A673 (cell line): Measurements from ENCODE around the gene RELT. TPM values are rescaled to one million over a fixed set of nuclear protein-coding genes. Genes with fewer than 3 reads are reported as not detected.

Experiments used
- BruUV-seq: library from RNA; stranded (reverse); fragments of 400-500 nt; replicated peaks from 2 replicates; lab custom pipeline; 2021; lab: Mats Ljungman, UMichigan
- CTCF ChIA-PET: fragments of 300-600 bp; sonication (Branson Sonifier 250); formaldehyde crosslinking; loops from one replicate; lab custom pipeline; 2022; ENCODE audit warnings: antibody characterized with exemption; lab: Charles Lee
- POLR2A ChIA-PET: fragments of 300-600 bp; sonication (Branson Sonifier 250); formaldehyde crosslinking; loops from one replicate; lab custom pipeline; 2022; ENCODE audit warnings: antibody characterized with exemption; ENCODE audit not compliant: low non-redundant PET; lab: Charles Lee
- DNase-seq: peaks from one replicate; pipeline ENCODE4 v3.0.0-alpha.2; 2015; ENCODE audit warnings: low spot score
- H3K27ac ChIP-seq: fragments of 200-600 bp; sonication (generic); 2 replicates; pipeline ENCODE4 v1.5.1; 2016; ENCODE audit warnings: mixed run types, low read depth, mild to moderate bottlenecking, mixed read lengths, antibody characterized with exemption, low read length; ENCODE audit not compliant: poor library complexity, severe bottlenecking
- H3K27me3 ChIP-seq: fragments of 200-600 bp; sonication (generic); replicated peaks from 2 replicates; pipeline ENCODE4 v1.6.1; 2017; ENCODE audit warnings: mixed run types, low read depth, mild to moderate bottlenecking, mixed read lengths, antibody characterized with exemption, low read length; ENCODE audit not compliant: insufficient read depth, poor library complexity
- H3K36me3 ChIP-seq: fragments of 200-600 bp; sonication (generic); 2 replicates; pipeline ENCODE4 v1.6.1; 2016; ENCODE audit warnings: mixed run types, mild to moderate bottlenecking, mixed read lengths, antibody characterized with exemption, low read length; ENCODE audit not compliant: insufficient read depth, poor library complexity, severe bottlenecking
- H3K4me1 ChIP-seq: fragments of 200-600 bp; sonication (generic); 2 replicates; pipeline ENCODE4 v1.6.1; 2017; ENCODE audit warnings: mixed run types, mild to moderate bottlenecking, mixed read lengths, antibody characterized with exemption, low read length; ENCODE audit not compliant: insufficient read depth, poor library complexity, severe bottlenecking
- H3K4me3 ChIP-seq: fragments of 200-600 bp; sonication (generic); 2 replicates; pipeline ENCODE4 v1.5.1; 2016; ENCODE audit warnings: low read depth, mixed run types, mild to moderate bottlenecking, mixed read lengths, low read length; ENCODE audit not compliant: poor library complexity, severe bottlenecking
- H3K9me3 ChIP-seq: fragments of 200-600 bp; sonication (generic); 2 replicates; pipeline ENCODE4 v1.6.1; 2016; ENCODE audit warnings: mixed run types, low read depth, mild to moderate bottlenecking, mixed read lengths, antibody characterized with exemption, low read length; ENCODE audit not compliant: poor library complexity, severe bottlenecking
- EZH2 ChIP-seq: fragments of 200-600 bp; sonication (generic); IDR thresholded peaks from 2 replicates; pipeline ENCODE4 v1.6.1; 2017; ENCODE audit warnings: borderline replicate concordance, low read depth, mild to moderate bottlenecking, mixed read lengths, antibody characterized with exemption, low read length; ENCODE audit not compliant: poor library complexity, severe bottlenecking
- intact Hi-C: fragments of 100-400 bp; cut with micrococcal nuclease; formaldehyde crosslinking; loops from one replicate; pipeline ENCODE4 v1.10.0; 2022; ENCODE audit not compliant: unreplicated experiment
- total RNA-seq: library from RNA; stranded (reverse); gene quantifications from 2 replicates; pipeline ENCODE4 v1.2.3, GENCODE V29; 2021
- TF ChIP-seq, protein P1 (sequence below): fragments of 300-800, 200-600 bp; sonication (generic); conservative IDR thresholded peaks from 2 replicates; pipeline ENCODE4 v1.5.1; 2017; ENCODE audit warnings: low read depth, mild to moderate bottlenecking, antibody characterized with exemption, low read length, moderate library complexity, mixed read lengths

RELT gene
- total RNA-seq, 1 experiment from 2014 or later = 20.9 TPM

GRCh38 chr11:73359930-73360742 lies 16.1 kb upstream of the RELT start:
- no peaks in the 10 kb centered on the region for H3K4me1 ChIP-seq
- H3K9me3 ChIP-seq = no peaks in the 10 kb centered on the region
- peaks cover 14% of the 10 kb centered on the region for H3K36me3 ChIP-seq
- intact Hi-C loops = no loop called here
- no TSS peak for BruUV-seq
- H3K27me3 ChIP-seq = no peaks in the 10 kb centered on the region
- H3K4me3 ChIP-seq = no peak overlapping the region
- H3K27ac ChIP-seq = no peak overlapping the region
- peak; percentile 73 for DNase-seq
- TF ChIP-seq, protein P1, sequence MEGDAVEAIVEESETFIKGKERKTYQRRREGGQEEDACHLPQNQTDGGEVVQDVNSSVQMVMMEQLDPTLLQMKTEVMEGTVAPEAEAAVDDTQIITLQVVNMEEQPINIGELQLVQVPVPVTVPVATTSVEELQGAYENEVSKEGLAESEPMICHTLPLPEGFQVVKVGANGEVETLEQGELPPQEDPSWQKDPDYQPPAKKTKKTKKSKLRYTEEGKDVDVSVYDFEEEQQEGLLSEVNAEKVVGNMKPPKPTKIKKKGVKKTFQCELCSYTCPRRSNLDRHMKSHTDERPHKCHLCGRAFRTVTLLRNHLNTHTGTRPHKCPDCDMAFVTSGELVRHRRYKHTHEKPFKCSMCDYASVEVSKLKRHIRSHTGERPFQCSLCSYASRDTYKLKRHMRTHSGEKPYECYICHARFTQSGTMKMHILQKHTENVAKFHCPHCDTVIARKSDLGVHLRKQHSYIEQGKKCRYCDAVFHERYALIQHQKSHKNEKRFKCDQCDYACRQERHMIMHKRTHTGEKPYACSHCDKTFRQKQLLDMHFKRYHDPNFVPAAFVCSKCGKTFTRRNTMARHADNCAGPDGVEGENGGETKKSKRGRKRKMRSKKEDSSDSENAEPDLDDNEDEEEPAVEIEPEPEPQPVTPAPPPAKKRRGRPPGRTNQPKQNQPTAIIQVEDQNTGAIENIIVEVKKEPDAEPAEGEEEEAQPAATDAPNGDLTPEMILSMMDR = peak; percentile 67
- TF ChIP-seq EZH2 = no peak
- ChIA-PET CTCF (interaction anchor here (0.6 to 1.3 kb wide), 8 partner anchors 9 to 238 kb away, joined by 3 to 21 read pairs (median 5); partner anchors contain the start of gene FAM168A), POLR2A (interaction anchor here (0.6 kb wide), 1 partner anchor 185 kb away, joined by 8 read pairs; no protein-coding TSS in a partner anchor)

DNA sequence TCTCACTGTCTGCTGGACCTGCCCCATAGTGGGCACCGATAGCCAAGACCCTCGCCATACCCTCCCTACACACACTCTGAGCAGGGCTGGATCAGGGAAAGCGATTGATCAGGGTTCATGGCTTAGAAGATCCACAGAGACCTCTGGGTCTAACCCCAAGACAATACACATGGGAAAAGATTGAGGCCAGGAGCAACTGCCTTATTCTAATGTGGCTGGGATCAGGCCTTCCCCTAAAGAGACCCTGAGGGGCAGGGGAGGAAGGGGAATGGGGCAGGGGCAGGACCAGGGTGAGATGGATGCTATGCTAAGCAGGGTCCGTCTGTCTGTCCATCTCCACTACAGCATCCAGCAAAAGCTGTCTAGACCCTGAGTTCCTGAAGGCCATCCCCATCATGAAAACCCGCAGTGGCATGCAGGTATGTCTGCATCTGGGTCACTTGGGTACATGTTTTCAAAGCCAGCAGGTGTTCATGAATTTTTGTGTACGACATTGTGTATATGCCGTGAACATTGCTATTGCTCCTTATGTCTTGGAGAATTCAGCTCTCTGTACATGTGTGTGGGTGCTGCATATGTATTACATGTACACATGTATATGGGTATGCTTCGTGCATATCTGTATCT lies 15.3 kb upstream of the RELT start:
- POLR2A ChIA-PET = no interaction called here
- peaks cover 16% of the 10 kb centered on the region for H3K36me3 ChIP-seq
- no peak for TF ChIP-seq EZH2
- TF ChIP-seq, protein P1 = no peak
- no peak for DNase-seq
- intact Hi-C loops = no loop called here
- no peak overlapping the region for H3K27ac ChIP-seq
- CTCF ChIA-PET = interaction anchor here (0.6 to 1.3 kb wide), 7 partner anchors 8 to 238 kb away, joined by 3 to 21 read pairs (median 3); partner anchors contain the start of gene FAM168A
- H3K27me3 ChIP-seq = no peaks in the 10 kb centered on the region
- BruUV-seq = no TSS peak
- no peak overlapping the region for H3K4me3 ChIP-seq
- H3K9me3 ChIP-seq = no peaks in the 10 kb centered on the region
- H3K4me1 ChIP-seq = no peaks in the 10 kb centered on the region

DNA sequence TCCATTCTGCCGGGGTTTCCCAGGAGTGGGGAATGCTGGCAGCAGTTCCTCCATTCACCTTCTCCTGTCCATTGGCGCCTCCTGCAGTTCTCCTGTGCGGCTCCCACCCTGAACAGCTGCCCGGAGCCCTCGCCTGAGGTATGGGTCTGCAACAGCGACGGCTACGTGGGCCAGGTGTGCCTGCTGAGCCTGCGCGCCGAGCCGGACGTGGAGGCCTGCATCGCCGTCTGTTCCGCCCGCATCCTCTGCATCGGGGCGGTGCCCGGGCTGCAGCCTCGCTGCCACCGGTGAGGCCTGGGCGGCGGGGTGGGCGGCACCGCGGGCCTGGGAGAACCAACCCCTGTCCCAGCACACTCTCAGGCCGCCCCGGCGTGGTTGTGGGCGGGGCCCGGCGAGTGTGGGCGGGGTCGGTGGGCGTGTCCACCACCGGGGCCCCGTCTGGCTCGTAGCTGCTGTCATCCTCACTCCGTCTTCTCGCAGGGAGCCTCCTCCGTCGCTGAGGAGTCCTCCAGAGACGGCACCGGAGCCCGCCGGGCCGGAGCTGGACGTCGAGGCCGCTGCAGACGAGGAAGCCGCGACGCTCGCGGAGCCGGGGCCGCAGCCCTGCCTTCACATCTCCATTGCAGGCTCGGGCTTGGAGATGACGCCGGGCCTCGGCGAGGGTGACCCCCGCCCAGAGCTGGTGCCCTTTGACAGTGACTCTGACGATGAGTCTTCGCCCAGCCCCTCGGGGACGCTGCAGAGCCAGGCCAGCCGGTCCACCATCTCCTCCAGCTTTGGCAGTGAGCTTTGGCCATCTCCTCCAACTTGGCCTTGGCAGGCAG lies 14.0 kb upstream of the RELT start:
- Histone ChIP-seq H3K27ac (no peak overlapping the region), H3K4me3 (no peak overlapping the region), H3K36me3 (peaks cover 16% of the 10 kb centered on the region), H3K9me3 (no peaks in the 10 kb centered on the region), H3K27me3 (no peaks in the 10 kb centered on the region), H3K4me1 (no peaks in the 10 kb centered on the region)
- intact Hi-C loops = no loop called here
- DNase-seq = no peak
- no TSS peak for BruUV-seq
- TF ChIP-seq, protein P1 = no peak
- CTCF ChIA-PET = no interaction called here
- POLR2A ChIA-PET = no interaction called here
